GM18858 (cell line): ENCODE data around the gene ZACN.
"Not testable (repeated sequence)": the region's sequence is repeated elsewhere in the genome, so short reads cannot be mapped to it uniquely, and the experiment has no call there.

Experiments used
- ATAC-seq: cut with Tn5 transposase; IDR thresholded peaks from one replicate; pipeline ENCODE4 v1.9.1; 2021; ENCODE audit not compliant: unreplicated experiment

Gene ZACN

GRCh38 chr17:76078860-76079534 is at the start of gene ZACN:
Gene ZACN, plus strand, starts transcription at chr17:76079182. Its CDS starts 83 bp downstream, at chr17:76079265.
- no peak for ATAC-seq

GRCh38 chr17:76032073-76032779 is 46.8 kb upstream of the ZACN start:
- ATAC-seq: no peak

- no peak for ATAC-seq
Measured at GRCh38 chr17:76032780-76033108, 46.2 kb upstream of the ZACN start.

GRCh38 chr17:76033139-76033538 is 45.8 kb upstream of the ZACN start:
- ATAC-seq: no peak

- ATAC-seq: no peak
Measured at GRCh38 chr17:76034428-76035350, 44.3 kb upstream of the ZACN start.

GRCh38 chr17:76036497-76037261 is 42.3 kb upstream of the ZACN start:
- no peak for ATAC-seq

- ATAC-seq: no peak
Measured at GRCh38 chr17:76038050-76038449, 40.9 kb upstream of the ZACN start.

- ATAC-seq: no peak
Measured at GRCh38 chr17:76039121-76039520, 39.9 kb upstream of the ZACN start.

- ATAC-seq: no peak
Measured at GRCh38 chr17:76040376-76040775, 38.6 kb upstream of the ZACN start.

- ATAC-seq: not testable (repeated sequence)
Measured at GRCh38 chr17:76042868-76043267, 36.1 kb upstream of the ZACN start.

- ATAC-seq: not testable (repeated sequence)
Measured at GRCh38 chr17:76044475-76045007, 34.4 kb upstream of the ZACN start.

GRCh38 chr17:76046064-76046463 is 32.9 kb upstream of the ZACN start:
- no peak for ATAC-seq

- ATAC-seq: no peak
Measured at GRCh38 chr17:76048025-76048605, 30.9 kb upstream of the ZACN start.

- no peak for ATAC-seq
Measured at GRCh38 chr17:76048711-76049110, 30.3 kb upstream of the ZACN start.

GRCh38 chr17:76049239-76049638 is 29.7 kb upstream of the ZACN start:
- ATAC-seq: no peak

- no peak for ATAC-seq
Measured at GRCh38 chr17:76049836-76050537, 29.0 kb upstream of the ZACN start.

- ATAC-seq: no peak
Measured at GRCh38 chr17:76050538-76051467, 28.2 kb upstream of the ZACN start.

GRCh38 chr17:76051561-76051960 is 27.4 kb upstream of the ZACN start:
- ATAC-seq: no peak
